ENCODE measurements around the gene AARSD1. TPM values are rescaled to one million over a fixed set of nuclear protein-coding genes. Genes with fewer than 3 reads are reported as not detected.

The AARSD1 gene
- polyA plus RNA-seq, 1 of the 3 experiments (the other 2 are of a cell fraction): 52.0 TPM

- Histone ChIP-seq H3K27ac (ENCODE audit: low read depth in 2 of 2, low read length in 1 of 2) (no peak overlapping the region), H3F3A (replicated peaks; ENCODE audit: insufficient read depth) (no peaks in the 10 kb centered on the region), H3K9me3 (no peaks in the 10 kb centered on the region), H3K4me1 (ENCODE audit: control insufficient read depth in 1 of 2, insufficient read depth in 2 of 2, low read depth in 1 of 2, low read length in 1 of 2) (peaks cover 0 to 8% of the 10 kb centered on the region in 2 experiments; a peak in 1 of 4 replicates), H3K9me2 (no peaks in the 10 kb centered on the region), H3K79me2 (ENCODE audit: insufficient read depth) (0 out of 2 replicates have a peak, but pooled peaks cover 5% of the 10 kb centered on the region), H4K20me1 (ENCODE audit: insufficient read depth) (0 out of 2 replicates have a peak, but pooled peaks cover 1% of the 10 kb centered on the region), H3K36me3 (replicated peaks in 1 of 2; ENCODE audit: control insufficient read depth in 1 of 2, insufficient read depth in 2 of 2, low read length in 1 of 2) (peaks cover 11 to 21% of the 10 kb centered on the region in 2 experiments), H3K9ac (no peak overlapping the region), H3K4me2 (no peak overlapping the region), H2AFZ (ENCODE audit: low read depth) (no peak overlapping the region), H3K4me3 (ENCODE audit: low read depth in 2 of 2, low read length in 1 of 2) (no peak overlapping the region), H3K27me3 (ENCODE audit: insufficient read depth) (no peaks in the 10 kb centered on the region)
- CTCF ChIA-PET: no interaction called here
- 95% methylated on average over 7 of the region's 8 CpGs for WGBS (ENCODE audit: low lambda C conversion rate)
- DNase-seq: no peak
- TF ChIP-seq IRF3 (IDR thresholded peaks at IDR 0.05; ENCODE audit: low read depth, low read length): no peak
- TF ChIP-seq, protein P1, sequence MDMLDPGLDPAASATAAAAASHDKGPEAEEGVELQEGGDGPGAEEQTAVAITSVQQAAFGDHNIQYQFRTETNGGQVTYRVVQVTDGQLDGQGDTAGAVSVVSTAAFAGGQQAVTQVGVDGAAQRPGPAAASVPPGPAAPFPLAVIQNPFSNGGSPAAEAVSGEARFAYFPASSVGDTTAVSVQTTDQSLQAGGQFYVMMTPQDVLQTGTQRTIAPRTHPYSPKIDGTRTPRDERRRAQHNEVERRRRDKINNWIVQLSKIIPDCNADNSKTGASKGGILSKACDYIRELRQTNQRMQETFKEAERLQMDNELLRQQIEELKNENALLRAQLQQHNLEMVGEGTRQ (IDR thresholded peaks at IDR 0.05; ENCODE audit: borderline replicate concordance, low read depth, low read length): no peak
- TF ChIP-seq CHD2 (IDR thresholded peaks at IDR 0.05; ENCODE audit: low read length, partially characterized antibody): no peak
- TF ChIP-seq ELF1 (IDR thresholded peaks at IDR 0.05): no peak
- TF ChIP-seq FOSL2 (IDR thresholded peaks at IDR 0.05; ENCODE audit: borderline replicate concordance, low read depth): no peak
- no peak for TF ChIP-seq JUND (IDR thresholded peaks at IDR 0.05)
- TF ChIP-seq NRF1 (IDR thresholded peaks at IDR 0.05; ENCODE audit: low read depth, low read length): no peak
- POLR2A ChIA-PET: interaction anchor here (3.3 kb wide), 1 partner anchor 15 kb away, joined by 17 read pairs; the partner anchor contains the start of gene RPL27
Observed at GRCh38 chr17:43013296-43013695, 49.0 kb upstream of the AARSD1 start.

DNA sequence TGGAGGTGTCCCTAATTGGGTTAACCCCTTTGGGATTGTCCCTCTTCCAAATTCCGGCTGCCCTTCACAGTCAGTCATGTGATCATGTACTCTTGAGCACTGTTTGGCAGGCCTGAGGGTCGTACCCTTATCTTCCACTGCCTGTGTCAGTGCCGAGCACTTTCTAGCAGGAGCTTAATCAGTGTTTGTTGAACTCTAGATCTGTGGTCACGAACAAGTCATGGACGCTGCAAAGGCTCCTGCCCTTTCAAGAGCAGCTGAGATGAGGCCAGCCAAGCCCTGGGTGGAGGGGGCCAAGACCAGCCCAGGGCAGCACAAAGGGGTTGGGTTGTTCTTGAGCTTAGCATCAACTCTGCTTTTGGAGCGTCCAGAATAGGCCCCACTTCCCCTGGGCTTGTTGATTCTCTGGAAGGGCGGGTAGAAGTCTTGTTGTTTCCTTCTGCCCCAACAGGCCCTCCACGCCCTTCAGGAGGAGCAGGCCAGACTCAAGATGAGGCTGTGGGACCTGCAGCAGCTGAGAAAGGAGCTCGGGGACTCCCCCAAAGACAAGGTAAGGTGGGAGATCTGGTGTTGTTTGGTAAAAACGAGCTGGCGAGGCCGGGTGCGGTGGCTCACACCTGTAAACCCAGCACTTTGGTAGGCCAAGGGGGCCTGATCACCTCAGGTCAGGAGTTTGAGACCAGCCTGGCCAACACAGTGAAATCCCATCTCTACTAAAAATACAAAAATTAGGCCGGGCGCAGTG, 47.6 kb upstream of the AARSD1 start:
- Histone ChIP-seq H3K36me3 (replicated peaks in 1 of 2; ENCODE audit: control insufficient read depth in 1 of 2, insufficient read depth in 2 of 2, low read length in 1 of 2) (peaks cover 3 to 17% of the 10 kb centered on the region in 2 experiments), H2AFZ (ENCODE audit: low read depth) (no peak overlapping the region), H4K20me1 (ENCODE audit: insufficient read depth) (no peaks in the 10 kb centered on the region), H3K9me2 (no peaks in the 10 kb centered on the region), H3K4me1 (ENCODE audit: control insufficient read depth in 1 of 2, insufficient read depth in 2 of 2, low read depth in 1 of 2, low read length in 1 of 2) (no peaks in the 10 kb centered on the region; a peak in 1 of 4 replicates), H3F3A (replicated peaks; ENCODE audit: insufficient read depth) (peaks cover 2% of the 10 kb centered on the region), H3K27ac (ENCODE audit: low read depth in 2 of 2, low read length in 1 of 2) (no peak overlapping the region), H3K4me3 (ENCODE audit: low read depth in 2 of 2, low read length in 1 of 2) (no peak overlapping the region), H3K4me2 (no peak overlapping the region), H3K27me3 (ENCODE audit: insufficient read depth) (no peaks in the 10 kb centered on the region), H3K79me2 (ENCODE audit: insufficient read depth) (no peaks in the 10 kb centered on the region), H3K9me3 (no peaks in the 10 kb centered on the region), H3K9ac (no peak overlapping the region)
- 93% methylated on average over 15 of the region's 15 CpGs for WGBS (ENCODE audit: low lambda C conversion rate)
- TF ChIP-seq, protein P2, sequence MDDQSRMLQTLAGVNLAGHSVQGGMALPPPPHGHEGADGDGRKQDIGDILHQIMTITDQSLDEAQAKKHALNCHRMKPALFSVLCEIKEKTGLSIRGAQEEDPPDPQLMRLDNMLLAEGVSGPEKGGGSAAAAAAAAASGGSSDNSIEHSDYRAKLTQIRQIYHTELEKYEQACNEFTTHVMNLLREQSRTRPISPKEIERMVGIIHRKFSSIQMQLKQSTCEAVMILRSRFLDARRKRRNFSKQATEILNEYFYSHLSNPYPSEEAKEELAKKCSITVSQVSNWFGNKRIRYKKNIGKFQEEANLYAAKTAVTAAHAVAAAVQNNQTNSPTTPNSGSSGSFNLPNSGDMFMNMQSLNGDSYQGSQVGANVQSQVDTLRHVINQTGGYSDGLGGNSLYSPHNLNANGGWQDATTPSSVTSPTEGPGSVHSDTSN (IDR thresholded peaks at IDR 0.05): no peak
- TF ChIP-seq POLR2AphosphoS5 (IDR thresholded peaks at IDR 0.05; ENCODE audit: low read depth, low read length): no peak
- ChIA-PET CTCF (interaction anchor here (1.0 kb wide), 1 partner anchor 14 kb away, joined by 3 read pairs; the partner anchor contains the start of gene RPL27), POLR2A (interaction anchor here (3.3 kb wide), 1 partner anchor 13 kb away, joined by 17 read pairs; the partner anchor contains the start of gene RPL27)
- DNase-seq: no peak
